ENCODE data around the gene FGFRL1. TPM values are rescaled to one million over a fixed set of nuclear protein-coding genes. Genes with fewer than 3 reads are reported as not detected.
A peak's percentile ranks its signal among the peaks of the same experiment; 100 is the strongest.

The FGFRL1 gene
- total and polyA plus RNA-seq, 2 of the 13 experiments (the other 11 are each of a cell fraction or from before 2014, with no cell fraction given): 19.1 to 30.6 TPM

DNA sequence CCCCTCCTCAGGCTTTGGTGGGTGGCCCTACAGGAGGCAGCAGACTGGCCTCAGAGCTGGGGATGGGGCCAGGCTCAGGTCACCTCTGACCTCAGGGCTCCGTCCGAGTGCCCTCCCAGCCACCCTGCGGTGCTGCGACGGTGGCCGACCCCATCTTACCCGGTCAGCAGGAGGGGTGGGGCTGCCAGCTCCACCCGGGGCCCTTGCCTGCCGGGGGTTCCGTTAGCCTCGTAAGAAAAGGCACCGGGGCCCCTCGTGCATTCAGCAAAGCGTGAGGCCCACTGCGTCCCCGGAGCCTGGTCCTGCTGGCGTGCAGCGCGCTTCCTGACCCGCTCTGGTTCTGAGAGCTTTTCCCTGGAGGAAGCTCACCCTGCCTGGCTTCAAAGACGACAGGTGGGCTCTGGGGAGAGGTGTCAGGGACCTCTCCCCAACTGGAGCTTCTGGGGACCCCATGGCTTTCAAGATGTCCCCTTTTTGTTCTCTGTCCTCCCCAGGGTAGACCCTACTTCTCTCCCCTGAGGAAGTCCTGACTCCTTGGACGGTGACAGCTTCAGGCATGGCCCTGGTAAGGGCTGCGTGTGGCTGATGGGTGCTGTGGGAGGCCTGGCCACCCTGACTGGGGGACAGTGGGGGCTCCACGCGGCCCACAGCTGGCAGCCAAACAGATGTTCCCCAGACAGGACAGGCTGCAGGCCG lies 15.9 kb downstream of the FGFRL1 start:
- Histone ChIP-seq H3K79me2 (ENCODE audit: insufficient read depth, low read length) (no peaks in the 10 kb centered on the region), H3K9ac (ENCODE audit: insufficient read depth, low read depth, low read length) (no peak overlapping the region), H3K4me2 (ENCODE audit: low read depth, low read length) (no peak overlapping the region), H2AFZ (ENCODE audit: low read length) (no peak overlapping the region), H3K27me3 (ENCODE audit: control insufficient read depth in 1 of 2, insufficient read depth in 2 of 2, low read length in 2 of 2) (peaks cover 20 to 41% of the 10 kb centered on the region in 2 experiments), H3K9me3 (ENCODE audit: low read length) (no peaks in the 10 kb centered on the region), H4K20me1 (ENCODE audit: insufficient read depth, low read length) (no peaks in the 10 kb centered on the region; the same call in 1 of the 2 replicates), H3K36me3 (replicated peaks in 1 of 2; ENCODE audit: control insufficient read depth in 1 of 2, insufficient read depth in 2 of 2, low read length in 2 of 2) (peaks cover 6 to 12% of the 10 kb centered on the region in 2 experiments; a peak in 3 of 5 replicates), H3K4me3 (replicated peaks in 1 of 3; ENCODE audit: insufficient read depth in 1 of 3, low read depth in 2 of 3, low read length in 3 of 3) (no peak overlapping the region), H3K27ac (ENCODE audit: extremely low read length, insufficient read depth, low read length) (no peak overlapping the region), H3K4me1 (ENCODE audit: insufficient read depth, low read length) (peaks cover 31% of the 10 kb centered on the region)
- in situ Hi-C loops (cut with HindIII; ENCODE audit: extremely low pct_ligation_motif_present, low pct_unique_long_range_greater_than_20kb) (no loop called here), intact Hi-C loops (cut with micrococcal nuclease; ENCODE audit: unreplicated experiment) (no loop called here)
- FAIRE-seq: no peak
- POLR2A ChIA-PET: no interaction called here
- 39% methylated on average over 7 of the region's 26 CpGs for WGBS (ENCODE audit: low lambda C conversion rate)
- ATAC-seq: no peak
- CTCF ChIA-PET (ENCODE audit: low intra/inter-chr PET ratio, low total read pairs): no interaction called here
- BruUV-seq (replicated peaks): no TSS peak
- no peak for DNase-seq (ENCODE audit: low spot score)
- peak; percentile 23 for TF ChIP-seq RBM39 (IDR thresholded peaks at IDR 0.05; ENCODE audit: low read depth, low read length, poor library complexity, severe bottlenecking)
- TF ChIP-seq, protein P1, sequence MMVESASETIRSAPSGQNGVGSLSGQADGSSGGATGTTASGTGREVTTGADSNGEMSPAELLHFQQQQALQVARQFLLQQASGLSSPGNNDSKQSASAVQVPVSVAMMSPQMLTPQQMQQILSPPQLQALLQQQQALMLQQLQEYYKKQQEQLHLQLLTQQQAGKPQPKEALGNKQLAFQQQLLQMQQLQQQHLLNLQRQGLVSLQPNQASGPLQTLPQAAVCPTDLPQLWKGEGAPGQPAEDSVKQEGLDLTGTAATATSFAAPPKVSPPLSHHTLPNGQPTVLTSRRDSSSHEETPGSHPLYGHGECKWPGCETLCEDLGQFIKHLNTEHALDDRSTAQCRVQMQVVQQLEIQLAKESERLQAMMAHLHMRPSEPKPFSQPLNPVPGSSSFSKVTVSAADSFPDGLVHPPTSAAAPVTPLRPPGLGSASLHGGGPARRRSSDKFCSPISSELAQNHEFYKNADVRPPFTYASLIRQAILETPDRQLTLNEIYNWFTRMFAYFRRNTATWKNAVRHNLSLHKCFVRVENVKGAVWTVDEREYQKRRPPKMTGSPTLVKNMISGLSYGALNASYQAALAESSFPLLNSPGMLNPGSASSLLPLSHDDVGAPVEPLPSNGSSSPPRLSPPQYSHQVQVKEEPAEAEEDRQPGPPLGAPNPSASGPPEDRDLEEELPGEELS (CRISPR knock-in tag; IDR thresholded peaks at IDR 0.05): no peak
- TF ChIP-seq, protein P2, sequence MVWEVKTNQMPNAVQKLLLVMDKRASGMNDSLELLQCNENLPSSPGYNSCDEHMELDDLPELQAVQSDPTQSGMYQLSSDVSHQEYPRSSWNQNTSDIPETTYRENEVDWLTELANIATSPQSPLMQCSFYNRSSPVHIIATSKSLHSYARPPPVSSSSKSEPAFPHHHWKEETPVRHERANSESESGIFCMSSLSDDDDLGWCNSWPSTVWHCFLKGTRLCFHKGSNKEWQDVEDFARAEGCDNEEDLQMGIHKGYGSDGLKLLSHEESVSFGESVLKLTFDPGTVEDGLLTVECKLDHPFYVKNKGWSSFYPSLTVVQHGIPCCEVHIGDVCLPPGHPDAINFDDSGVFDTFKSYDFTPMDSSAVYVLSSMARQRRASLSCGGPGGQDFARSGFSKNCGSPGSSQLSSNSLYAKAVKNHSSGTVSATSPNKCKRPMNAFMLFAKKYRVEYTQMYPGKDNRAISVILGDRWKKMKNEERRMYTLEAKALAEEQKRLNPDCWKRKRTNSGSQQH (CRISPR knock-in tag; IDR thresholded peaks at IDR 0.05; ENCODE audit: low read depth): no peak
- TF ChIP-seq, protein P3, sequence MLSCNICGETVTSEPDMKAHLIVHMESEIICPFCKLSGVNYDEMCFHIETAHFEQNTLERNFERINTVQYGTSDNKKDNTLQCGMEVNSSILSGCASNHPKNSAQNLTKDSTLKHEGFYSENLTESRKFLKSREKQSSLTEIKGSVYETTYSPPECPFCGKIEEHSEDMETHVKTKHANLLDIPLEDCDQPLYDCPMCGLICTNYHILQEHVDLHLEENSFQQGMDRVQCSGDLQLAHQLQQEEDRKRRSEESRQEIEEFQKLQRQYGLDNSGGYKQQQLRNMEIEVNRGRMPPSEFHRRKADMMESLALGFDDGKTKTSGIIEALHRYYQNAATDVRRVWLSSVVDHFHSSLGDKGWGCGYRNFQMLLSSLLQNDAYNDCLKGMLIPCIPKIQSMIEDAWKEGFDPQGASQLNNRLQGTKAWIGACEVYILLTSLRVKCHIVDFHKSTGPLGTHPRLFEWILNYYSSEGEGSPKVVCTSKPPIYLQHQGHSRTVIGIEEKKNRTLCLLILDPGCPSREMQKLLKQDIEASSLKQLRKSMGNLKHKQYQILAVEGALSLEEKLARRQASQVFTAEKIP (CRISPR knock-in tag; IDR thresholded peaks at IDR 0.05; ENCODE audit: borderline replicate concordance): no peak
- TF ChIP-seq, protein P4, sequence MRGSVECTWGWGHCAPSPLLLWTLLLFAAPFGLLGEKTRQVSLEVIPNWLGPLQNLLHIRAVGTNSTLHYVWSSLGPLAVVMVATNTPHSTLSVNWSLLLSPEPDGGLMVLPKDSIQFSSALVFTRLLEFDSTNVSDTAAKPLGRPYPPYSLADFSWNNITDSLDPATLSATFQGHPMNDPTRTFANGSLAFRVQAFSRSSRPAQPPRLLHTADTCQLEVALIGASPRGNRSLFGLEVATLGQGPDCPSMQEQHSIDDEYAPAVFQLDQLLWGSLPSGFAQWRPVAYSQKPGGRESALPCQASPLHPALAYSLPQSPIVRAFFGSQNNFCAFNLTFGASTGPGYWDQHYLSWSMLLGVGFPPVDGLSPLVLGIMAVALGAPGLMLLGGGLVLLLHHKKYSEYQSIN (CRISPR knock-in tag; IDR thresholded peaks at IDR 0.05; ENCODE audit: borderline replicate concordance): no peak
- no peak for TF ChIP-seq NBN (conservative IDR thresholded peaks at IDR 0.05)
- no peak for TF ChIP-seq RFXANK (CRISPR knock-in tag; IDR thresholded peaks at IDR 0.05)
- TF ChIP-seq RCOR2 (CRISPR knock-in tag; IDR thresholded peaks at IDR 0.05): no peak
- no peak for TF ChIP-seq THAP11 (CRISPR knock-in tag; IDR thresholded peaks at IDR 0.05)
- TF ChIP-seq ZFX (CRISPR knock-in tag; IDR thresholded peaks at IDR 0.05; ENCODE audit: low read depth): 0 out of 2 replicates have a peak, but pooled peaks have one; percentile 15
- TF ChIP-seq, protein P5, sequence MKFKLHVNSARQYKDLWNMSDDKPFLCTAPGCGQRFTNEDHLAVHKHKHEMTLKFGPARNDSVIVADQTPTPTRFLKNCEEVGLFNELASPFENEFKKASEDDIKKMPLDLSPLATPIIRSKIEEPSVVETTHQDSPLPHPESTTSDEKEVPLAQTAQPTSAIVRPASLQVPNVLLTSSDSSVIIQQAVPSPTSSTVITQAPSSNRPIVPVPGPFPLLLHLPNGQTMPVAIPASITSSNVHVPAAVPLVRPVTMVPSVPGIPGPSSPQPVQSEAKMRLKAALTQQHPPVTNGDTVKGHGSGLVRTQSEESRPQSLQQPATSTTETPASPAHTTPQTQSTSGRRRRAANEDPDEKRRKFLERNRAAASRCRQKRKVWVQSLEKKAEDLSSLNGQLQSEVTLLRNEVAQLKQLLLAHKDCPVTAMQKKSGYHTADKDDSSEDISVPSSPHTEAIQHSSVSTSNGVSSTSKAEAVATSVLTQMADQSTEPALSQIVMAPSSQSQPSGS (CRISPR knock-in tag; IDR thresholded peaks at IDR 0.05): no peak
- TF ChIP-seq ZNF34 (CRISPR knock-in tag; IDR thresholded peaks at IDR 0.05; ENCODE audit: borderline replicate concordance): no peak
- TF ChIP-seq ZNF460 (CRISPR knock-in tag; IDR thresholded peaks at IDR 0.05; ENCODE audit: borderline replicate concordance): no peak
- TF ChIP-seq ZNF670 (CRISPR knock-in tag; IDR thresholded peaks at IDR 0.05; ENCODE audit: borderline replicate concordance): no peak
- no peak for TF ChIP-seq ZFP1 (CRISPR knock-in tag; IDR thresholded peaks at IDR 0.05)
- TF ChIP-seq ZNF605 (CRISPR knock-in tag; IDR thresholded peaks at IDR 0.05): no peak
- TF ChIP-seq HOXA9 (CRISPR knock-in tag; IDR thresholded peaks at IDR 0.05; ENCODE audit: borderline replicate concordance): no peak

Data from HepG2 (cell line).